GM19372 (cell line): ENCODE data around the gene MEIS1.

Experiments
- ATAC-seq: cut with Tn5 transposase; IDR thresholded peaks from one replicate; pipeline ENCODE4 v1.9.1; 2021; ENCODE audit warnings: mild to moderate bottlenecking, low read depth, moderate library complexity; ENCODE audit not compliant: unreplicated experiment

MEIS1 gene

DNA sequence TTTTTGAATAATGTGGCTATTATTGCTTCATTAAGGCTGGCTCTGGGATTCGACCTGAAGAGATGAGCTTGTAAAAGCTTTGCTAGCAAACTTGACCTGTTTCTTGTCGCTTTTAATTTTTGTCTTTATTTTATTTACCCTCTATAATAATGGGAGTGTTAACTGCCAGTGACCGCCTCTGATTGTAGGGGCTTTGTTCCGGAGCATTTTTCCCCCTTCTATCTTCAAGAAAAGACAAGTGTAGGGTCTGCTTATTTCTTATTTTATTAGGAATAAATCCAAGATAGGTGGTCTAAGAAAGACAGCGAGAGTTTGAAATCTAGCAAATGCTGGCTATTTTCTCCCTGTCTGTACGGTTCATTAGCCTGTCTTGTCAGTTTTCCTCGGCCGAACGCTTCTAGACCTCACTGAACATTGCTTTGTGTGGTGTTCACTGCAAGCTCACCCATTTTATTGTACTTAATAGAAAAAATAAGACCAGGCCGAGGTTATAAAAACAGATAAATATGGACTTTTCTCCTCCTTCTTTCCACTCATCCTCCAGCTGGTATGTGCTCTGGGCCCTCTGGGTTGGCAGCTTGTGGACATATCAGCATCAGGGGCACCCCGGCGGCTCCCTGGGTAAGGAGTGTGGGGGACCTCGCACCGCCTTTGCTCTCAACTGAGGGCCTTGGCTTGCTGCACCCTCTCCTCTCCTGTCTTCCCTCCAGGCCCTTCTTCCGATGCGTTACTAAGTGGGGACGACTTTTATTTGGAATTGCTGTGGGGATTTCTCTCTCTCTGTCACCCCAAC lies 8.5 kb downstream of the MEIS1 start:
- ATAC-seq: no peak

DNA sequence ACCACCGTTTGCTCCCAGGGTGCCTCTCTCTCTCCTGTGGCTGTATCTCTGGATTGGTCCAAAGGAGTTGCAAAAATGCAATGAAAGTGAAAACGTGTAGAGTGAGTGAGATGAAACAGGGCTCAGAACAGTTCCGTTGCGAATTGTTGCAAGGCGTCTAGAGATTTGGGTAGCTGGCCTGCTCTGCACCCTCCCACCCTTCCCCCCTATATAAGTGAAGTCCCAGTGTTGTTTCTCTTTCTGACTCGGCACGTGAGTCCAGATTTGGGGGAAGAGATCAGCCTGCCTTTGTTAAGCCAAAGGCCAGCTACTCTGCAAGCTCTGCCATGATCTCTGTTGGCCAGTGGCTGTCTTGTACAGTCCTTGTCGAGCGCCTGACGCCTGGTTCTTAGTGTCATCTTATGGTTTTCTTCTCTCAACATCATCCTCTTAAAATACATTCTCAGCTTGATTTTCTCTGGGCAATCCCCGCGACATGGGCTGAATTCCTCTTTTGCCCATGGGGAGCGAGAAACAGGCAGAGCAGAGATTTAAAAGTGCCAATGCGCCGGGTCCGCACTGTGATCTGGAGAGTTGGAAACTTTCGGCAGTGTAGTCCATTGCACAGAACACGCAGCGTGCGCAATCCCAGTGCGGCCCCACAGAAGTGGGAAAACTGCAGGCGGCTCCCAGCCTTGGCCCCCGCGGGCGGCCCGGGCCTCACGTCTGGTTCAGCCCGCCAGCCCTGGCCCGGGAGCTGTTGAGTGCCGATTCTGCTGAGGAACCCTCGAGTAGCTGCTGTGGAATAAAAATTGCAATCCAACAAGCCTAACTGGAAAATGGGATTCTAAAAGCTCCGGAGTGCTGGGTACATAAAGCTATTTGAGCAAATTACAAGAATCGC lies 9.3 kb downstream of the MEIS1 start:
- no peak for ATAC-seq

DNA sequence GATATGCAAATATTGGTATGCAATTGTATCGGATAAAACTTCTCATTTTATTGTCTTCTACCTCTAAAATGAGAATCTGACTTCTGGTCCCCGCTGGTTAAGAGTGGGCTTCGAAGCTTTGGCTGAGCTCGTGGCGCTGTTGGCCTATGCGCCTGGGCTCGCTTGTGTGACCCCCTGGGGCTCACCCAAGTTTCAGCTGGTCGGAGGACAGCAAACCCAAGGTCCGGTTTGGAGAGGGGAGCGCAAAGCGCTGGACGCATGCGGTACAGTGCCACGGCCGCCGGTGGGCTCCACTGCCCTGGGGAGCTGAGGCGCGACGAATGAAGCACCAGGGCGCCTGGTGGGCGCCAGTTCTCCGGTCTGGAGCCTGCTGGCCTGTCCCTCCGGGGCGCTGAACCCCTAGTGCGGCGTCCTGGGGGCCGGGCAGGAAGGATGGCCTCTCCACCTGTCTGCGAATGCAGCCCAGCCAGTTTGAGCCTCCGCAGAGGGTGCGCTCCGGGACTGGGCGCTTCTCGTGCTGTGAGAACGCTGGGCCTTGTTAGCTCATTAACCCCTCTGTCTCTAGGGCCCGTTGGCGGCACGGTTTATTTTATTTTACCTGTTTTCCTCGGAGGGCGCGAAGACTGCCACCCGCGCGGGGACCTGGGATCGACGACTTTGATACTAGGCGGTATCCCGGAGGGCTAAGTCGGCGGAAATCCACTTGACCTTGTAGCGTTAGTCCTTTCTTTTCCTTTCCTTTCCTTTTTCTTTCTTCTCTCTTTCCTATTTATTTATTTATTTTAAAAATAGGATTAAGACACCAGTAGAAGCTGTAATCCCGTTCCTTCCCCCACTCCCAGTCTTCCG lies 10.4 kb downstream of the MEIS1 start:
- ATAC-seq: no peak

DNA sequence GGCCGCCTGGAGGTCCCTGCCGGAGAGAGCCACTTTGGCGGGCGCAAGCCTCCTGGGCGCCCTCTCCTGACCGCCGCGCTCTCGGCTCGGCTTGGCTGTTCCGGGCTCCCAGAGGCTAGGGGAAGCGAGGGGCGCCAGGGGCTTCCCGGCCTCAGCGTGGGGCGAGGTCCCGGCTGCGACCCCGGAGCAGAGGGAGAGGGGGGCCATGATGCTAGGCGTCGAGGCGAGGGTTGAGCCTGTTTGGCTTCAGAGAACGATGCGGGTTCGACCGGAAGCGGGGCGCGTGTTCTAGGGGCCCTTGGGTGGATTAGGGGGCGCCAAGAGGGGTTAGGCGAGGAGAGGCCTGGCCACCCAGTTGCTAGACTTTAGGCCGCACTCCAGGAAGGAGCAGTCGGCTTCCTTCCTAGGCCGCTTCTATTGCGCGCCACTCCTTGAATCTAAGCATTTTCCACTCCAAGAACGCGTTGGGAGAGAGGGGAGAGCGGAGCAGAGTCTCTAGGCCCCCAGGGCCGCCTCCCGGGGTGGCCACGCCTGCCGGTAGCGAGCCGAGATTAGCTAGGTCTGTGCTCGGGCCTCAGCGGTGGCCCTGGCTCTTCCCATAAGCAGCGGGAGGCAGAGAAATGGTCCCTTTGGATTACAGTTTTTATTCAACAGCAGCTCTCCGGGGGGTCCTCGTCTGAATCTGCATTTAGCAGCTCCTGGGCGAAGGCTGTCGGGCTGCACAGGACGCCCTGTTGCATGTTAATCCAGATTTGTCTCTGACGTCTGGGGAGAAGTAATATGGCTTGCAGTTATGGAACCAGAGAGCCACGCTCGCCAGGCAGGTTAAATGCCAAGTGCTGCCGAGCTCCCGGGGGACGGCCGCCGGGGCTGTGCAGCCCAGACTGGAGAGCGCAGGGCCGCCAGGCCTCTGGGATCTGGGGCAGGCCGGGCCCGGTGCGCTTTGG lies 11.3 kb downstream of the MEIS1 start:
- no peak for ATAC-seq

DNA sequence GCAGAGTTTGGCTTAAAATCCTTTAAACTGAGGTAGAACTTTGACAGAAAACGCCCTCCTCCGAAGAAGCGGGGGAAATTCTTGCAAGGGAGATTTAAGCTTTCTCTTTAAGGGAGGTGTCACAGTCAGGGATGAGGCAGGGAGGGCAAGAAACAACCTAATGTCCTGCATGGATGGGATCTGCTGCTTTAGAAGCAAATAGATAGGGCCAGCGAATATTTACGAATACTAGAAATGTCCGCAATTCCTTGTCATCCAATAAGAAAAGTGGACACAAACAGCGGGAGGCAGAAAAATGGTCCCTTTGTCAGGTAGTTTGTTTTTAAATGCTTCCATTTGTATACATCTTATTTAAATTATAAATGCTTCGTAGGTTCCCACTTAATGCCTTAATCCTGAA lies 12.0 kb downstream of the MEIS1 start:
- no peak for ATAC-seq

DNA sequence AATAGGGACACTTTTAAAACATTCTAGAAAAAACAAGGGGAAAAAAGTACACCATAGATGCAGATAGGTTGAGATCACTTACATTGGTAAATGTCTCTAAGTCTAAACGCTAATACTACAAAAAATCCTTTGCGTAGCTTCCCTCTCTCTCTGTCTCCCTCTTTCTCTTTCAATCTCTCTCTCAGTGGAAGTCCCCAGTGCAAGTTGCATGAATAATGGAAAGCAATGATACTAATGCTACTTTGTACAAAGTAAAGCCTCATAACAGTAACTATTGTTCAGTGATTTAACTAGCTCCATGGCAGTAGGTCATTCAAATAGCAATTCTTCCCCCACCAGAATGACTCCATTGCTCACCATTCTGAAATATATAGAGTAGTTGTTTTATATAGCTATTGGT lies 12.8 kb downstream of the MEIS1 start:
- no peak for ATAC-seq

DNA sequence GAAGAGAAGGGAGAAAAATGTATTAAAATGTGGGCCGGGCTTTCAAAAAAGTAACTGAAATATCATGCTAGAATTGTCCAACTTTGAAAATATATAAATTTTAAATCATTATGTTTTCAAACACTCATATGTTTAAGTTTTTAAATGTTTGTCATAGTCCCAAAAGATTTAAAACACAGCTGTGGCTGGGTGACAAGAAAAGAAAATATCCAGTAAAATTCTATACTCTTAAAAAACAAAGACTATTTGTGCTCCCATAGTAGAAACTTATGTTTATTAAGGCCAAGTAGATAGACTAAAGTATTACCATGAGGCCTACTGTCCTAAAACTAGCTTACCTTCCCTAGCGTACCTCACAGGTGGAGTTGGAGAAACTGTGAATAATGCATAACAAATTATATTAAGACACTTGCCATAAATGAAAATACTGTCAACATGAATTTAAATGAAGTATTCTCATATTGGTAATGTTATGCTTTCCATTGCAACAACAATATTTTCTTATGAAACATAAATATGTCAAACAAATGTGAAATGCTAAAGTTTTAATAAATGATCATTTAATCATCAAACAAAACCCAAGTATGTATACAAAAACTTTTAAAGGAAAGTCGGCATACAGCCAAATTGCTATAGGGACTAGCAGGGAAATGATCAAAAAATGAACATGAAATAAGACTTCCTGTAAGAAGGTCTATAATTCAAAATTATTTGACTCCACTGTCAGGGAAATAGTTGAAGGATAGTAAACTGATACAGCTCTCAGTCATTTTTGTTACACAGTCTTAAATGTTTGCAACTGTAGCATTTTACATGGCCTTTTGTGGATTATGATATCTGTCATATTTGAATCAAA lies 13.4 kb downstream of the MEIS1 start:
- no peak for ATAC-seq

DNA sequence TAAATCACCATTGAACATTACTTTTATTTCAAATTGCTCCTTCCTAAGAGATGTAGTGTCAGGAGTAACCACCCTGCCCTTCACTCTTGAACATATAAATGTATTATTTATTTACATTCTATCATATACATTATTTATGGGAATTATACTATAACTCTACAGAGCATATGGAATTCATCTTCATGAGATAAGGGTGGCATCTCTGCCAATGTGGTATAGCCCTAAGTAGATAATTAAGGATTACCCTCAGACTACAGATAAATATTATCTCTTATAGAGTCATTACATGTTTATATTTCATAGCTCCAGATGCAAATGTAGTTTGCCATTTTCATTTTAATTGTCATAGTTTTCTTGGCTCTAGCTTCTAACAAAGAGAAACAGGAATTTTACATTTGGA lies 17.3 kb downstream of the MEIS1 start:
- ATAC-seq: no peak

DNA sequence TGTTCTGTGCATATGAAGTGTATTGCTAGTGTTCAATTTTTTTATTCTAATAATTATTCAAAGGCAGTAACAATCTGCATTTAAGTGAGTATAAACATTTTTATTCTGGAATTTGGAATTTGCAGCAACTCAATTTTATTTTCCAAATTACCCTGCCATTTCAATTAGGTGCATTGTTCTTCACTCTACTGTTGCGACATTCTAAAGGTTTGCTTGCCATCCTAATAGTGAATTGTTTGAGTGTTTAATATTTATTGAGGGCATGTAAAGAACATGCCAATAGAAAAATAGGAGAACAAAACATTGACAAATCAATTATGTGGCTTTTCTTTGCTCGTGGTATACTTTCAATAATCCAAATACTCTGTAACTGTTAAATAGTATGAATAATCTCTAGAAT lies 18.0 kb downstream of the MEIS1 start:
- ATAC-seq: no peak

DNA sequence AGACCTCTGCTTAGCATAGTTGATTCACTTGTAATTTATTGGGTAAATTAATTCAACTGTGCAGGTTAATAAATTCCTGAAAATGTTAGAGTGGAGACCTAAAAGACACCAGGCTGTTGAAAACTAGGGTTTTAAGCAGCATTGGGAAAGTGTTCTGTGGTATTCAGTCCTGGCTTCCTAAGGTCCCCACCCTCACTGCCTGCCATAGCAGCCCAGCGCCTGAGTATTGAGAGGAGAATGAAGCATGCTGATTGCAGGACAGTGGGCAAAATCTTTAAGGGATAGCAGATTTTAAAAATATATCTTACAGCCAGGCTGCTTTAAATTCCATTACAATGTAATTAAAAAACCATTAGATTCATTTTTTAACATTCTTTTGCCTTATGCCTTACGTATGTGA lies 20.6 kb downstream of the MEIS1 start:
- no peak for ATAC-seq

DNA sequence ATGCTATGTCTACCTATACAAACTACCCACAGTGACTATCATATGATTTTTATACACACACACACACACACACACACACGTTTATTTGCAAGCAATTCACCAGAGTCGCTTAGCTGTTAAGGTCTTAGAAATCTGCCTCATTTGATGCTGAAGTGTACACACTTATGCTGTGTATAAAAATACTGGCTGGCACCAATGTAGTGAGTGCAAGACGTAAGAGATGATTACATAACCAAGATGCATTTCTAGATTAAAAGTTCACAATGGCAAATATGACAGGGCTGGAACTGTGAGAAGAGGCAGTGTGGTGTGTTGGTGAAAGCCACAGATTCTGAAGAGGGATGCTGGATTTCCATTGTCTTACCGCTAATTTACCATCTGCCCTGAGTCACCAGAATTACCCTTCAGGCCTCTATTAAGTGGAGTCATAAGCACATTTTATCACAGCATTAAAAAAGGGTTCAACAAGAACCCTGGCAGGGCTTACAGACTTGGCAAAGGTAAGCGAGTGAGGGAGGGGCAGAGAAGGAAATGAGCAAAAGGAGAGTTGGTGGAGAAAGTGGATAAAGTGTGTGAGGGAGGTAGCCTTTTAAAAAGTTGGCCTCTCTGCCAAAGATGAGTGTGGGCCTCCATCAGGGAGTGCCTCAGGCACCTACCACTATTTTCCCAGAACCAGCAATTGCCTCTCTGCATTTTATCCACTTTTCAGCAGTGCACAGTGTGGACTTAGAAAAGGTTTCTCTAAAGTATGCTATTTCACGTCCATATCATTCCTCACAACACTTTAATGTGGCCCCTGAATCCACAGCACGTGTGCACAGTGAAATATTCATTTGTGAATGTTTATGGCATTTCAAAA lies 21.5 kb downstream of the MEIS1 start:
- no peak for ATAC-seq

DNA sequence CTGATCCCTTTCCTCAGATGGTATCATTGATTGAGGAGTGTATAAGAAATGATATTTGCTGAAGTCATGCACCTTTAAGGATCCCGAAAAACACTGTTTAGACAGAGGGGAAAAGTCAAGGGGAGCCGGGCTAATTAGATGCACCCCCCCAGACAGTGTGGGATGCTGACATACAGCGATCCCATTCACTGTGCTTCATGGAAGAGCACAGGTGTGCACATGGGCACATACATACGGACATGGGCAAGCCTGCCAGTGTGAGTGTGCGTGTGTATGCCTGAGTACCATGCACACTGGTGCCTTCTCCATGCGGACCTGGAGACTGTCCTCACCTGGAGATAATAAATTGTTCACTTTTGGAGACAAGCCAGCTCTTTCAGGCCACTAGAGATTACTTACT lies 22.6 kb downstream of the MEIS1 start:
- no peak for ATAC-seq

DNA sequence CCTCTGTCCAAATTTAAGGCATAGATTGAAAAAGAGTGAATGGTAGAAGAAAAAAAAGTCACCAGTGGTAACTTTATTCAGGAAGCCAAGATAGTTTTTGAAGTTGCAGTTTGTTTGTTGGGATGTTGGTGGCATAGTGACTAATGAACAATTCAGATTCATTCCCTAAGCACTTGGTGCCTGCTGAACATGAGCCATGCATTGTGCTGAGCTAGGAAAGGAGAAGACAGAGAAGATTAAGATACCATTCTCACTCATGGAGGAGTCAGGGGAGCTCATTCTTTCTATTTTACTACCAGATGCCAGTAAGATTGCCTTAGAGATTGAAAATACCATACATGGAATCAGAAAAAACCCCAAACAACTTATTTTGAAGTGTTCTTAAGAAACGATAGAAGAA lies 25.1 kb downstream of the MEIS1 start:
- no peak for ATAC-seq

DNA sequence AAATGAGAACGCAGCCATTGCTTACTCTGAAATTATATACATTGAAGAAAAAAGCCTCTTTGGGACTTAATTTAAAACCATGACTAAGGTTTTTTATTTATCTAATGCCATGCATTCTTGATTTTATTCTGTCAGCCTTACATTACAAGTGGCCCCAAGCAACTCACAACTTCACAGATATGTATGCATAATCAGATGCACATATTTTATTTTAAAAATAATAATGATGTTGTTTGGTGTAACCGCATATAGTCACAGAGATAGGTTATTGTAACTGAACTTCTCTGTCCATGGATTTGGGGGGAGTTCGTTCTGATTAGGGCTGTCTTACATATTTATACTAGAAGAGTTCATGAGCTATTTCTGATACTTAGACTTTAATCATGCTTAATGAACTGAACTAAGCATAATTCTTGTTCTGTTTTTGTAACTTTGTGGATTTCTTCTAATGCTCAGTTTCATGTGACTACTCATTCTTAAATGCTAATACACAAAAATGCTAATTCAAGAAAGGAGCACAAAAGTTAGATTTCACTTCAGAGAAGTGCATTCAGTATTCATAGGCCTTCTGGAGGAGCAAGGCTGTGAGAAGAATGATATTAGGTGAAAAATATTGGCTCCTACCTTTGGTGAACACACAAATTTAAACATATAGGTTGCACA lies 26.2 kb downstream of the MEIS1 start:
- no peak for ATAC-seq

DNA sequence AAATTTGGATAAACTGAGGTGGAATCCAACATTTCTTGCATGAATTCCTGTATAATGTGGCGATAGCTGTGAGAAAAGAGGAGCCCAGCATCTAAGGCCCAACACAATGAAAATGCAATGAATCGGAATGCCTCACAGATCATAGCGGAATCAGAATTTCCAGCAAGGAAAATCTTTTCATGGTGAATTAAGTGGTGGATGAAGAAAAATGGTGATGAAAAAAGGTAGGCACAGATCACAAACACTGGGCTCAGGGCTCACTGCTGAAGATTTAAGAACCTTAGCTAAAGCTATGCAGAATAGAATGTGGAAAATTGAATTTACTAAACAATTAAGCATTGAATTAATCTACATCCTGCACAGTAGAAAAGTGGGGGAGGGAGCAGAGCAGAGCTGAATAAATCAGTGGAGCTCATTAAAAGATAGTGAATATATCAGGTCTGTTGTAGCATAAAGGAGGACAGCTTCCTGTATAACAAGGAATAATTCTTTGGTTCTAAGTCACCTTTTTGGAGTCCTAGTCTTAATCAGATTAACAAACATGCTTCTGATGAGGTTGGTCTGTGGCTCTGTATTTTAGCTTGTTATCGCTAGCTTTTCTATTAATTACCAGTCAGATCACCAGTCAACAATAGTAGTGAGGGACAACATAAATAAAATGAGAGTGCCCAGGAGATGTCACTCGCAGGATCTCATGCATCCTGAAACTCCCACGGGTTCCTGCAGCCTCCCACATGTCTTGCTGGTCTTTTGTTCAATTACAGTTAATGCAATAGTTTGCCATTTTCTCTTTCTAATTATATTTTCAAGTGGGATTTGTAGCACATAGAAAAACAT lies 27.0 kb downstream of the MEIS1 start:
- no peak for ATAC-seq

DNA sequence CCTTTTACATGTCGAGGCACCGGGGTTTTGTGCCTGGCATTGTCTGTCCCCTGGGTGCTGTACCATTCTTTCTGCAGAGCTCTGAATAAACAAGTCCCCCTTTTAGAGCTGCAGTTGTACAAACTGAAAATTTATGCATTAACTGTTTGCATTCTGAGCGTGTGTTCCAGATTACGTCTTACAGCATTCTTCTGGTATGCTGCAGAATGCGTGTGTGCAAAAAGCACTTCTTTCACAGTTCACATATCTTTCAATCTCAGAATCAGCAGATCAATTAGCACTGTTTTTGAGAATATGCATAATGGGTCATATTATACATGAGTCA lies 27.5 kb downstream of the MEIS1 start:
- ATAC-seq: no peak
